ENCODE data around the gene MYBPC3. TPM values are rescaled to one million over a fixed set of nuclear protein-coding genes. Genes with fewer than 3 reads are reported as not detected.

MYBPC3 gene
- total RNA-seq, 4 donors from 2014 or later = not detected

DNA sequence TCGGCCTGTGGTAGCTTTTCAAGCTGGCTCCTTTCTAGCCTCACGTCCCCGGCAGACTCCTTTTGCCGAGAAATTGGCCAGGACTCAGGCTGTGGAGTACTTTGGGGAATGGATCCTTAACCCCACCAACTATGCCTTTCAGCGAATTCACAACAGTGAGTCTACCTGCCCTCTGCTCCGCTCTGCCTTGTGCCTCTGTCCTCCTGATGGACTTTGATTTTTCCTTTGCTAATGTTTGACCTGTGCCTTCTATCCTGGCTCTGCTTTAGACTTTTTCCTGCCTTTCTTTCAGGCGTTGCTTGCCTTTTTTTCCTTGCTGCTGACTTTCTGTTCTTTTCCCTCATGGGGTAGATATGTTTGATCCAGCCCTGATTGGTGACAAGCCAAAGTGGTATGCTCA is 70.0 kb downstream of the MYBPC3 start:
- WGBS, 2 donors = 94 to 96% methylated on average over 7 of the region's 7 CpGs
- H3K27ac ChIP-seq = no peak overlapping the region
- no peaks in the 10 kb centered on the region for H3K9me3 ChIP-seq
- peaks cover 90 to 95% of the 10 kb centered on the region in 2 donors for H3K36me3 ChIP-seq
- H3K4me3 ChIP-seq (replicated peaks in 1 of 3) = no peak overlapping the region
- no peak for DNase-seq
- intact Hi-C loops (cut with DNase I) = no loop called here
- no peak for TF ChIP-seq POLR2A (IDR thresholded peaks at IDR 0.05)
- TF ChIP-seq, protein P1, sequence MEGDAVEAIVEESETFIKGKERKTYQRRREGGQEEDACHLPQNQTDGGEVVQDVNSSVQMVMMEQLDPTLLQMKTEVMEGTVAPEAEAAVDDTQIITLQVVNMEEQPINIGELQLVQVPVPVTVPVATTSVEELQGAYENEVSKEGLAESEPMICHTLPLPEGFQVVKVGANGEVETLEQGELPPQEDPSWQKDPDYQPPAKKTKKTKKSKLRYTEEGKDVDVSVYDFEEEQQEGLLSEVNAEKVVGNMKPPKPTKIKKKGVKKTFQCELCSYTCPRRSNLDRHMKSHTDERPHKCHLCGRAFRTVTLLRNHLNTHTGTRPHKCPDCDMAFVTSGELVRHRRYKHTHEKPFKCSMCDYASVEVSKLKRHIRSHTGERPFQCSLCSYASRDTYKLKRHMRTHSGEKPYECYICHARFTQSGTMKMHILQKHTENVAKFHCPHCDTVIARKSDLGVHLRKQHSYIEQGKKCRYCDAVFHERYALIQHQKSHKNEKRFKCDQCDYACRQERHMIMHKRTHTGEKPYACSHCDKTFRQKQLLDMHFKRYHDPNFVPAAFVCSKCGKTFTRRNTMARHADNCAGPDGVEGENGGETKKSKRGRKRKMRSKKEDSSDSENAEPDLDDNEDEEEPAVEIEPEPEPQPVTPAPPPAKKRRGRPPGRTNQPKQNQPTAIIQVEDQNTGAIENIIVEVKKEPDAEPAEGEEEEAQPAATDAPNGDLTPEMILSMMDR (IDR thresholded peaks at IDR 0.05) = no peak
- H3K4me1 ChIP-seq = no peaks in the 10 kb centered on the region
- no peaks in the 10 kb centered on the region for H3K27me3 ChIP-seq

Small RNA genes within 50 kb of the gene (microRNA-seq; reads per million reads assigned to microRNA genes)
- not detected for gene MIR4487

Small RNA genes within 50 kb of the gene (small RNA-seq; reads per million reads assigned to genes)
- not detected for gene MIR4487

Other genes with a start within 250 kb of the MYBPC3 start
- gene ARFGAP2, start 175.8 kb downstream of the MYBPC3 start, total RNA-seq = 100 to 1,000 TPM; 145 to 194 (median 160) TPM
- gene PACSIN3, start 166.3 kb downstream of the MYBPC3 start, total RNA-seq = 10 to 100 TPM; 43.6 to 71.6 (median 54.2) TPM
- 10 to 100 TPM; 10.6 to 19.3 (median 12.9) TPM for gene DDB2, start 137.7 kb downstream of the MYBPC3 start, total RNA-seq
- 10 to 100 TPM; 32.4 to 98.5 (median 73.3) TPM for gene ACP2, start 103.9 kb downstream of the MYBPC3 start, total RNA-seq
- gene NR1H3, start 94.7 kb downstream of the MYBPC3 start, total RNA-seq = 10 to 100 TPM; 27.5 to 58.3 (median 42.5) TPM
- gene MADD, start 82.6 kb downstream of the MYBPC3 start, total RNA-seq = 10 to 100 TPM; 29.0 to 49.7 (median 38.1) TPM
- gene SPI1, start 25.8 kb upstream of the MYBPC3 start, total RNA-seq = 10 to 100 TPM in 1 of 4 donors, 1 to 10 TPM in 3; 4.8 to 18.0 (median 5.8) TPM
- 10 to 100 TPM; 51.3 to 84.3 (median 66.8) TPM for gene SLC39A13, start 55.9 kb upstream of the MYBPC3 start, total RNA-seq
- 100 to 1,000 TPM in 2 of 4 donors, 10 to 100 TPM in 2; 92.7 to 240 (median 123) TPM for gene PSMC3, start 73.7 kb upstream of the MYBPC3 start, total RNA-seq
- gene RAPSN, start 96.4 kb upstream of the MYBPC3 start, total RNA-seq = under 1 TPM in 1 of 4 donors, not detected in 3; 0.67 TPM
- gene CELF1, start 200.4 kb upstream of the MYBPC3 start, total RNA-seq = 100 to 1,000 TPM in 3 of 4 donors, 10 to 100 TPM in 1; 87.3 to 144 (median 111) TPM
- 100 to 1,000 TPM in 3 of 4 donors, 10 to 100 TPM in 1; 93.9 to 149 (median 125) TPM for gene PTPMT1, start 212.9 kb upstream of the MYBPC3 start, total RNA-seq
- gene KBTBD4, start 226.3 kb upstream of the MYBPC3 start, total RNA-seq = 10 to 100 TPM; 22.8 to 34.5 (median 30.7) TPM
- 10 to 100 TPM; 42.6 to 84.3 (median 81.2) TPM for gene NDUFS3, start 226.4 kb upstream of the MYBPC3 start, total RNA-seq
- 1 to 10 TPM in 3 of 4 donors, under 1 TPM in 1; 0.83 to 3.1 (median 1.4) TPM for gene FAM180B, start 234.0 kb upstream of the MYBPC3 start, total RNA-seq
- 1 to 10 TPM; 1.1 to 3.7 (median 1.9) TPM for gene C1QTNF4, start 241.7 kb upstream of the MYBPC3 start, total RNA-seq

Data from thyroid gland (tissue), 4 donors.